CD4-positive, alpha-beta T cell treated with Interferon alpha-2 for 1 hour (primary cell): ENCODE data around the gene TMEM109.

ENCODE experiments used
- DNase-seq, 2 donors: peaks; one replicate each; pipeline ENCODE4 v3.0.0-alpha.2; 2020 to 2022

Gene TMEM109

GRCh38 chr11:60972182-60973030 lies 58.4 kb downstream of the TMEM109 start:
- DNase-seq: peak; percentile 37 to 55
